GM21390 (cell line): Measurements from ENCODE around the gene HCFC1.
"Not testable (repeated sequence)": the region's sequence is repeated elsewhere in the genome, so short reads cannot be mapped to it uniquely, and the experiment has no call there.

ENCODE experiments used
- ATAC-seq: cut with Tn5 transposase; IDR thresholded peaks from one replicate; pipeline ENCODE4 v1.9.1; 2021; ENCODE audit not compliant: unreplicated experiment

HCFC1 gene

GRCh38 chrX:154010330-154011087, 38.9 kb upstream of the HCFC1 start:
- no peak for ATAC-seq

- ATAC-seq, result no peak
Measured at GRCh38 chrX:154008521-154008920, 36.9 kb upstream of the HCFC1 start.

GRCh38 chrX:154006947-154007346, 35.3 kb upstream of the HCFC1 start:
- ATAC-seq, result no peak

GRCh38 chrX:154004315-154004714, 32.7 kb upstream of the HCFC1 start:
- ATAC-seq, result no peak

- peak; percentile 44 for ATAC-seq
Measured at GRCh38 chrX:154002215-154002719, 30.6 kb upstream of the HCFC1 start.

GRCh38 chrX:154000051-154000450, 28.4 kb upstream of the HCFC1 start:
- no peak for ATAC-seq

GRCh38 chrX:153999359-154000037, 27.9 kb upstream of the HCFC1 start:
- no peak for ATAC-seq

GRCh38 chrX:153995504-153995903, 23.9 kb upstream of the HCFC1 start:
- ATAC-seq, result no peak

- ATAC-seq, result not testable (repeated sequence)
Measured at GRCh38 chrX:153994398-153994797, 22.8 kb upstream of the HCFC1 start.

- ATAC-seq, result no peak
Measured at GRCh38 chrX:153993978-153994377, 22.4 kb upstream of the HCFC1 start.

GRCh38 chrX:153993079-153993478, 21.5 kb upstream of the HCFC1 start:
- no peak for ATAC-seq

GRCh38 chrX:153992180-153992579, 20.6 kb upstream of the HCFC1 start:
- no peak for ATAC-seq

- ATAC-seq, result no peak
Measured at GRCh38 chrX:153991013-153991580, 19.5 kb upstream of the HCFC1 start.

GRCh38 chrX:153989973-153990655, 18.5 kb upstream of the HCFC1 start:
- ATAC-seq, result no peak

- ATAC-seq, result no peak
Measured at GRCh38 chrX:153988493-153988892, 16.9 kb upstream of the HCFC1 start.

GRCh38 chrX:153984351-153985178, 12.9 kb upstream of the HCFC1 start:
- peak; percentile 34 for ATAC-seq

GRCh38 chrX:153983321-153983801, 11.7 kb upstream of the HCFC1 start:
- ATAC-seq, result no peak

- no peak for ATAC-seq
Measured at GRCh38 chrX:153981771-153982533, 10.3 kb upstream of the HCFC1 start.

- ATAC-seq, result no peak
Measured at GRCh38 chrX:153981231-153981630, 9.6 kb upstream of the HCFC1 start.

GRCh38 chrX:153980394-153980793, 8.8 kb upstream of the HCFC1 start:
- peak; percentile 60 for ATAC-seq
